H1 (cell line): ENCODE data around the gene MRPS26. TPM values are rescaled to one million over a fixed set of nuclear protein-coding genes. Genes with fewer than 3 reads are reported as not detected.
"Not testable (repeated sequence)": the region's sequence is repeated elsewhere in the genome, so short reads cannot be mapped to it uniquely, and the experiment has no call there.

Source experiments
- CTCF ChIA-PET: fragments of 300-600 bp; sonication (Branson Sonifier 250); formaldehyde crosslinking; loops from one replicate; lab custom pipeline; 2021; ENCODE audit not compliant: partially characterized antibody; lab: Charles Lee
- POLR2A ChIA-PET: fragments of 300-600 bp; sonication (Branson Sonifier 250); formaldehyde crosslinking; loops from one replicate; lab custom pipeline; 2021; ENCODE audit warnings: inconsistent platforms; ENCODE audit not compliant: partially characterized antibody; lab: Charles Lee
- DNase-seq, 2 experiments: peaks; one replicate each; pipeline versions ENCODE4 v3.0.0 to v3.0.0-alpha.2; 2010 to 2022; ENCODE audit warnings: low spot score in 2 of 2, low read depth in 1 of 2, mixed read lengths in 1 of 2
- FAIRE-seq: peaks from 2 replicates; lab custom pipeline; 2011; peaks lifted over from hg19 to GRCh38; lab: Jason Lieb, UNC
- H2AFZ ChIP-seq: 2 replicates; pipeline ENCODE4 v1.8.1; 2012; ENCODE audit warnings: low read length, inconsistent platforms
- H2AK5ac ChIP-seq: 2 replicates; pipeline ENCODE4 v1.6.1; 2013; ENCODE audit warnings: low read depth, low read length
- H2BK120ac ChIP-seq: replicated peaks from 2 replicates; pipeline ENCODE3; 2013; ENCODE audit warnings: low read depth, low read length, inconsistent platforms
- H2BK12ac ChIP-seq: 2 replicates; pipeline ENCODE4 v1.6.1; 2013; ENCODE audit warnings: low read depth, low read length
- H2BK15ac ChIP-seq: 2 replicates; pipeline ENCODE4 v1.6.1; 2013; ENCODE audit warnings: low read length
- H2BK20ac ChIP-seq: 2 replicates; pipeline ENCODE4 v1.6.1; 2013; ENCODE audit warnings: low read length
- H2BK5ac ChIP-seq: 2 replicates; pipeline ENCODE4 v1.6.1; 2013; ENCODE audit warnings: low read depth, low read length
- H3K14ac ChIP-seq: 2 replicates; pipeline ENCODE4 v1.6.1; 2013; ENCODE audit warnings: inconsistent platforms; ENCODE audit not compliant: insufficient read length
- H3K18ac ChIP-seq: 2 replicates; pipeline ENCODE4 v1.6.1; 2013; ENCODE audit warnings: low read length; ENCODE audit errors: extremely low read depth
- H3K23ac ChIP-seq: 2 replicates; pipeline ENCODE4 v1.6.1; 2013; ENCODE audit warnings: inconsistent platforms; ENCODE audit not compliant: insufficient read length
- H3K23me2 ChIP-seq: 2 replicates; pipeline ENCODE4 v1.6.1; 2013; ENCODE audit warnings: low read depth, low read length
- H3K27ac ChIP-seq: 2 replicates; pipeline ENCODE4 v1.6.1; 2011; ENCODE audit warnings: low read depth, low read length, inconsistent platforms
- H3K27me3 ChIP-seq, 4 experiments: replicated peaks in 1 of 4; 1 replicate in 1 of 4; 2 replicates in 3 of 4; pipeline versions ENCODE4 v1.6.1 to v1.8.1; 2011 to 2013; ENCODE audit warnings: low read length in 3 of 4, mild to moderate bottlenecking in 3 of 4, inconsistent platforms in 2 of 4, mixed read lengths in 2 of 4, moderate library complexity in 1 of 4; ENCODE audit not compliant: control insufficient read depth in 3 of 4, insufficient read depth in 3 of 4; ENCODE audit errors: extremely low read depth in 1 of 4
- H3K36me3 ChIP-seq, 4 experiments: 2 replicates each; pipeline versions ENCODE4 v1.6.1 to v1.8.1; 2011 to 2013; ENCODE audit warnings: mild to moderate bottlenecking in 4 of 4, low read length in 3 of 4, moderate library complexity in 2 of 4, control low read depth in 1 of 4, inconsistent platforms in 1 of 4; ENCODE audit not compliant: insufficient read depth in 4 of 4, control insufficient read depth in 2 of 4
- H3K4ac ChIP-seq: replicated peaks from 2 replicates; pipeline ENCODE3; 2013; ENCODE audit warnings: low read length, low read depth, mixed read lengths, inconsistent platforms; ENCODE audit not compliant: insufficient read length
- H3K4me1 ChIP-seq, 4 experiments: replicated peaks in 1 of 4; 1 replicate in 1 of 4; 2 replicates in 3 of 4; pipeline versions ENCODE4 v1.6.1 to v1.8.1; 2011 to 2013; ENCODE audit warnings: low read length in 3 of 4, inconsistent platforms in 2 of 4, mixed read lengths in 1 of 4; ENCODE audit not compliant: insufficient read depth in 4 of 4, control insufficient read depth in 3 of 4
- H3K4me2 ChIP-seq, 2 experiments: 2 replicates each; pipeline versions ENCODE4 v1.6.1 to v1.8.1; 2011 to 2013; ENCODE audit warnings: low read depth in 2 of 2, low read length in 2 of 2, control low read depth in 1 of 2, inconsistent platforms in 1 of 2, mild to moderate bottlenecking in 1 of 2; ENCODE audit not compliant: insufficient read depth in 1 of 2
- H3K4me3 ChIP-seq, 4 experiments: fragments of 200-600, 300-600 bp in 1 of 4; sonication (generic), shearing (Covaris generic), sonication (Bioruptor Twin) in 1 of 4; 2 replicates each; pipeline versions ENCODE4 v1.5.1 to v1.8.1; 2011 to 2016; ENCODE audit warnings: low read length in 4 of 4, low read depth in 3 of 4, control low read depth in 2 of 4, inconsistent platforms in 2 of 4, mild to moderate bottlenecking in 2 of 4, mixed read lengths in 1 of 4, moderate library complexity in 1 of 4; ENCODE audit not compliant: insufficient read depth in 2 of 4; ENCODE audit errors: extremely low read depth in 1 of 4
- H3K56ac ChIP-seq: replicated peaks from 2 replicates; pipeline ENCODE3; 2013; ENCODE audit warnings: low read depth, mild to moderate bottlenecking, mixed read lengths, low read length, inconsistent platforms; ENCODE audit not compliant: insufficient read length
- H3K79me1 ChIP-seq: 2 replicates; pipeline ENCODE4 v1.6.1; 2013; ENCODE audit warnings: low read depth, low read length, control low read depth
- H3K79me2 ChIP-seq, 2 experiments: 2 replicates each; pipeline versions ENCODE4 v1.6.1 to v1.8.1; 2012 to 2013; ENCODE audit warnings: low read length in 2 of 2, mild to moderate bottlenecking in 2 of 2, inconsistent platforms in 1 of 2; ENCODE audit not compliant: insufficient read depth in 2 of 2, control insufficient read depth in 1 of 2
- H3K9ac ChIP-seq, 4 experiments: replicated peaks in 1 of 4; 1 replicate in 1 of 4; 2 replicates in 3 of 4; pipeline versions ENCODE4 v1.6.1 to v1.8.1; 2011 to 2013; ENCODE audit warnings: low read depth in 3 of 4, low read length in 3 of 4, control low read depth in 2 of 4, mild to moderate bottlenecking in 2 of 4, moderate library complexity in 2 of 4, inconsistent platforms in 1 of 4; ENCODE audit errors: extremely low read depth in 1 of 4
- H3K9me3 ChIP-seq, 2 experiments: 2 replicates each; pipeline versions ENCODE4 v1.6.1 to v1.8.1; 2012 to 2013; ENCODE audit warnings: mild to moderate bottlenecking in 2 of 2, moderate library complexity in 2 of 2, control low read depth in 1 of 2, inconsistent platforms in 1 of 2, low read depth in 1 of 2, low read length in 1 of 2, mixed read lengths in 1 of 2; ENCODE audit not compliant: insufficient read depth in 2 of 2
- H4K20me1 ChIP-seq, 2 experiments: replicated peaks in 1 of 2; 2 replicates each; pipeline versions ENCODE3 to v1.8.1; 2011 to 2013; ENCODE audit warnings: inconsistent platforms in 2 of 2, low read length in 2 of 2, mild to moderate bottlenecking in 1 of 2; ENCODE audit not compliant: insufficient read depth in 2 of 2, control insufficient read depth in 1 of 2
- H4K5ac ChIP-seq: 2 replicates; pipeline ENCODE4 v1.6.1; 2013; ENCODE audit warnings: low read length, low read depth, mixed read lengths, inconsistent platforms; ENCODE audit not compliant: insufficient read length
- H4K8ac ChIP-seq: 2 replicates; pipeline ENCODE4 v1.8.0; 2013; ENCODE audit warnings: mild to moderate bottlenecking, moderate library complexity, low read length, inconsistent platforms; ENCODE audit not compliant: insufficient read depth; ENCODE audit errors: extremely low read depth
- H4K91ac ChIP-seq: replicated peaks from 2 replicates; pipeline ENCODE3; 2013; ENCODE audit warnings: low read length, mixed read lengths, inconsistent platforms; ENCODE audit not compliant: insufficient read length
- WGBS, 2 experiments: shearing (Covaris generic) in 1 of 2; methylation state at CpG; one replicate each; pipeline versions ENCODE4 v1.1.6 to v1.1.7; 2013 to 2015; ENCODE audit warnings: low lambda C conversion rate in 2 of 2, mixed read lengths in 2 of 2, inconsistent platforms in 1 of 2, low coverage in 1 of 2, missing lambda C conversion rate in 1 of 2; ENCODE audit not compliant: insufficient replicate concordance in 2 of 2, insufficient coverage in 1 of 2, insufficient read length in 1 of 2; ENCODE audit errors: extremely low coverage in 1 of 2, missing lambda C conversion rate in 1 of 2; 5-methylcytosine and 5-hydroxymethylcytosine counted together
- polyA plus RNA-seq, 7 experiments: library from polyadenylated mRNA; depleted of rRNA in 3 of 7; stranded (reverse) in 5 of 7; unstranded in 2 of 7; fragments of >200 nt in 5 of 7; fragments of 200-250 nt in 2 of 7; gene quantifications; 1 replicate in 5 of 7; 2 replicates in 1 of 7; 4 replicates in 1 of 7; pipeline versions ENCODE4 v1.2.1 to v1.2.3, GENCODE V29; 2011 to 2013; ENCODE audit warnings: missing spikeins in 2 of 7, mixed read lengths in 2 of 7
- total RNA-seq: library from RNA; stranded (reverse); fragmentation: NEBNext Ultra II Directional; extraction: Animal tissue kit (Norgen Biotek cat#: 25700); gene quantifications from 2 replicates; pipeline ENCODE4 v1.2.1, GENCODE V29; 2021

The MRPS26 gene
- total and polyA plus RNA-seq, 2 of the 8 experiments (the other 6 are each of a cell fraction or from before 2014, with no cell fraction given), result 83.6 to 103 TPM

GRCh38 chr20:3075315-3075714 lies 29.5 kb downstream of the MRPS26 start:
- H2BK20ac ChIP-seq, H3K9me3 ChIP-seq, H3K79me1 ChIP-seq, H3K36me3 ChIP-seq, H2BK15ac ChIP-seq, H3K27ac ChIP-seq, H3K18ac ChIP-seq, H2AK5ac ChIP-seq, DNase-seq, H3K9ac ChIP-seq, H3K4ac ChIP-seq, H4K20me1 ChIP-seq, H3K4me1 ChIP-seq, H4K91ac ChIP-seq, H3K23ac ChIP-seq, FAIRE-seq, H3K56ac ChIP-seq, H3K4me2 ChIP-seq, H2AFZ ChIP-seq, H2BK120ac ChIP-seq, H4K5ac ChIP-seq, H2BK12ac ChIP-seq, H3K79me2 ChIP-seq, H4K8ac ChIP-seq, H3K14ac ChIP-seq, H3K4me3 ChIP-seq, H2BK5ac ChIP-seq, H3K23me2 ChIP-seq: not testable (repeated sequence)
- H3K27me3 ChIP-seq, result peaks cover 11 to 30% (median 27%) of the 10 kb centered on the region in 4 experiments
- CTCF ChIA-PET, result interaction anchor here (0.6 to 3.2 kb wide), 6 partner anchors 19 to 557 kb away, joined by 3 to 10 read pairs (median 4); no protein-coding TSS in a partner anchor
- POLR2A ChIA-PET, result interaction anchor here (1.5 kb wide), 1 partner anchor 26 kb away, joined by 5 read pairs; no protein-coding TSS in a partner anchor
- WGBS, 2 experiments, result 85% methylated on average over 6 of the region's 6 CpGs; no CpG with 5 or more reads in 1 of the 2 experiments
